HepG2 (cell line): ENCODE results near the gene ZBTB46. TPM values are rescaled to one million over a fixed set of nuclear protein-coding genes. Genes with fewer than 3 reads are reported as not detected.

Source experiments
- ELF3 ChIP-seq: IDR thresholded peaks from 2 replicates; pipeline ENCODE4 v1.6.1; 2016; ENCODE audit warnings: missing genetic modification reagents, missing compliant biosample characterization
- MED1 ChIP-seq: sonication (generic); formaldehyde crosslinking; IDR thresholded peaks from 2 replicates; pipeline ENCODE4 v1.4.0; 2020; ENCODE audit warnings: missing genetic modification reagents
- NCOA1 ChIP-seq: sonication (generic); formaldehyde crosslinking; IDR thresholded peaks from 2 replicates; pipeline ENCODE4 v1.9.0; 2021; ENCODE audit warnings: missing genetic modification reagents
- ZBTB40 ChIP-seq, 2 experiments: fragments of 450-650 bp in 1 of 2; sonication (generic) in 1 of 2; formaldehyde crosslinking in 1 of 2; IDR thresholded peaks; 2 replicates each; pipeline versions ENCODE4 v1.6.1 to v1.8.0; 2016 to 2022; ENCODE audit warnings: antibody characterized with exemption in 1 of 2, mild to moderate bottlenecking in 1 of 2, missing genetic modification reagents in 1 of 2
- ZEB1 ChIP-seq: IDR thresholded peaks from 2 replicates; pipeline ENCODE4 v1.6.1; 2012; ENCODE audit warnings: mild to moderate bottlenecking, low read depth, inconsistent platforms; ENCODE audit not compliant: insufficient replicate concordance
- ZNF326 ChIP-seq: sonication (generic); formaldehyde crosslinking; IDR thresholded peaks from 2 replicates; pipeline ENCODE4 v1.4.0; 2020; ENCODE audit warnings: missing genetic modification reagents, borderline replicate concordance
- ZNF512B ChIP-seq: sonication (generic); formaldehyde crosslinking; IDR thresholded peaks from 2 replicates; pipeline ENCODE4 v1.5.1; 2020; ENCODE audit warnings: missing genetic modification reagents, mild to moderate bottlenecking, borderline replicate concordance
- ZNF691 ChIP-seq: sonication (generic); formaldehyde crosslinking; IDR thresholded peaks from 2 replicates; pipeline ENCODE4 v1.4.0; 2020; ENCODE audit warnings: missing genetic modification reagents, low read depth, mild to moderate bottlenecking, borderline replicate concordance
- ZNF839 ChIP-seq: sonication (generic); formaldehyde crosslinking; IDR thresholded peaks from 2 replicates; pipeline ENCODE4 v1.4.0; 2020; ENCODE audit warnings: missing genetic modification reagents, mild to moderate bottlenecking, borderline replicate concordance
- polyA plus RNA-seq, 8 experiments: library from polyadenylated mRNA; depleted of rRNA in 3 of 8; stranded (reverse) in 7 of 8; unstranded in 1 of 8; fragments of >200 nt; fragmentation: Illumina TruSeq in 4 of 8; extraction: Trizol in 4 of 8; gene quantifications; 2 replicates each; pipeline versions ENCODE4 v1.2.1 to v1.2.3, GENCODE V29; 2011 to 2016; ENCODE audit warnings: low read depth in 4 of 8, missing spikeins in 1 of 8, mixed read lengths in 1 of 8; ENCODE audit not compliant: insufficient read depth in 1 of 8
- total RNA-seq, 5 experiments: library from RNA; depleted of rRNA; stranded (reverse); fragments of >200 nt; fragmentation: Illumina TruSeq; extraction: Trizol; gene quantifications; 2 replicates each; pipeline ENCODE4 v1.2.3, GENCODE V29; 2016; ENCODE audit warnings: low read depth in 1 of 5
- TF ChIP-seq, protein P1 (sequence below): sonication (generic); formaldehyde crosslinking; IDR thresholded peaks from 2 replicates; pipeline ENCODE4 v1.9.0; 2022; ENCODE audit warnings: low read depth, missing genetic modification reagents

The ZBTB46 gene
- total and polyA plus RNA-seq, 2 of the 13 experiments (the other 11 are each of a cell fraction or from before 2014, with no cell fraction given) = 1.6 to 13.5 TPM

DNA sequence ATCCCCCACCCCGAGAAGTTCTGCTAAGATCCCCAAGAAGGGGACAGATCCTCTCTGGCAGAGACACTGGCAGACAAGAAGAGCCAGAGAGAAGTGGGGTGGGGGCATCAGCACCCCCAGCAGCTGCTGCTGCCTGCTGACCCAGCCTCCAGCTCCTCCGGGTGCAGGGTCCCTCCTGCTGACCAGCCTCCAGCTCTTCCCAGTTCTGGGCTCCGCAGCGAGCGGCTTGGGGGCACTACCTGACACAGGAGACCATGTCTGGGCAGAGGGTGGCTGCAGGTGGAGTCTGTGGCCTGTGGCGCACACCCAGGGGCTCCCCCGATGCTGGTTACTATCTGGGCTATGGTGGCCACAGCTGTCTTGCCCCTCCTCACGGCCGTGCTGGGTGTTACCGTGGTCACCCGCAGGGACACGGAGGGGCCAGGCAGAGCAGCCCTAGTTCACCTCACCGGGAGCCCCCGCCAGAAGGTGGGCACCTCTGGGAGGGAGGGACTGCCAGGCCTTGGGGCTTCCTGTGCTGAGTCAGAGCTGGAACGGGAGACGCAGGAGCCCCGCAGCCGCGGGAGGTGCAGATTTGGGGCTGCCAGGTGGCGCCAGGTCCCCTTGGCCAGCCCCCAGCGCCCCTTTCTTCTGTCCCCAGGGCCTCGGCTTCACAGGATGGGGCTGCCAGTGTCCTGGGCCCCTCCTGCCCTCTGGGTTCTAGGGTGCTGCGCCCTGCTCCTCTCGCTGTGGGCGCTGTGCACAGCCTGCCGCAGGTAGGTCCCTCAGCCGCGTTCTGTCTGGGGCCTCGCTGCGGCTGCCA is 94.0 kb downstream of the ZBTB46 start (continued):
- TF ChIP-seq ZBTB40 (IDR thresholded peaks at IDR 0.05) = no peak
- peak; percentile 56; the same call in 1 of the 2 replicates for TF ChIP-seq ZBTB40 (CRISPR knock-in tag; IDR thresholded peaks at IDR 0.05)
- TF ChIP-seq ZNF512B (CRISPR knock-in tag) = no peak; the same call in 1 of the 2 replicates
- peak; percentile 54; the same call in 1 of the 2 replicates for TF ChIP-seq NCOA1 (CRISPR knock-in tag)
- TF ChIP-seq, protein P1, sequence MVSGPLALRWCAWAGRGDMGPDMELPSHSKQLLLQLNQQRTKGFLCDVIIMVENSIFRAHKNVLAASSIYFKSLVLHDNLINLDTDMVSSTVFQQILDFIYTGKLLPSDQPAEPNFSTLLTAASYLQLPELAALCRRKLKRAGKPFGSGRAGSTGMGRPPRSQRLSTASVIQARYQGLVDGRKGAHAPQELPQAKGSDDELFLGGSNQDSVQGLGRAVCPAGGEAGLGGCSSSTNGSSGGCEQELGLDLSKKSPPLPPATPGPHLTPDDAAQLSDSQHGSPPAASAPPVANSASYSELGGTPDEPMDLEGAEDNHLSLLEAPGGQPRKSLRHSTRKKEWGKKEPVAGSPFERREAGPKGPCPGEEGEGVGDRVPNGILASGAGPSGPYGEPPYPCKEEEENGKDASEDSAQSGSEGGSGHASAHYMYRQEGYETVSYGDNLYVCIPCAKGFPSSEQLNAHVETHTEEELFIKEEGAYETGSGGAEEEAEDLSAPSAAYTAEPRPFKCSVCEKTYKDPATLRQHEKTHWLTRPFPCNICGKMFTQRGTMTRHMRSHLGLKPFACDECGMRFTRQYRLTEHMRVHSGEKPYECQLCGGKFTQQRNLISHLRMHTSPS (CRISPR knock-in tag) = peak; percentile 6; the same call in 1 of the 2 replicates
- no peak for TF ChIP-seq ZEB1
- peak; percentile 6; the same call in 1 of the 2 replicates for TF ChIP-seq MED1
- TF ChIP-seq ELF3 (CRISPR knock-in tag) = no peak
- TF ChIP-seq ZNF839 (CRISPR knock-in tag) = no peak; the same call in 1 of the 2 replicates
- TF ChIP-seq ZNF691 (CRISPR knock-in tag) = peak; percentile 67; the same call in 1 of the 2 replicates
- TF ChIP-seq ZNF326 = peak; percentile 51; the same call in 1 of the 2 replicates
